ENCODE data around the gene SBF2.

GRCh38 chr11:9887472-9887871, 406.5 kb downstream of the SBF2 start:
- no peak for TF ChIP-seq CTCF (IDR thresholded peaks at IDR 0.05)
- no peak for TF ChIP-seq POLR2A (IDR thresholded peaks at IDR 0.05)
